Activated CD4-positive, alpha-beta T cell treated with anti-CD3 and anti-CD28 coated beads, Interleukin-2, amount 10 ng/mL, durations not matched to agents 24 days and 14 days (primary cell): Measurements from ENCODE around the gene LIN28B. TPM values are rescaled to one million over a fixed set of nuclear protein-coding genes. Genes with fewer than 3 reads are reported as not detected.
A peak's percentile ranks its signal among the peaks of the same experiment; 100 is the strongest.

Source experiments
- DNase-seq: peaks from one replicate; pipeline ENCODE4 v3.0.0; 2022
- H3K27ac Mint-ChIP-seq: one replicate; pipeline ENCODE4 v1.8.0; 2022; ENCODE audit warnings: mild to moderate bottlenecking, mixed read lengths
- H3K27me3 Mint-ChIP-seq: one replicate; pipeline ENCODE4 v1.8.0; 2022; ENCODE audit warnings: mixed read lengths
- H3K36me3 Mint-ChIP-seq: one replicate; pipeline ENCODE4 v1.8.0; 2022; ENCODE audit warnings: low read depth, mild to moderate bottlenecking, mixed read lengths
- H3K4me1 Mint-ChIP-seq: one replicate; pipeline ENCODE4 v1.8.0; 2021; ENCODE audit warnings: mixed read lengths
- H3K4me3 Mint-ChIP-seq: one replicate; pipeline ENCODE4 v1.8.0; 2022; ENCODE audit warnings: mild to moderate bottlenecking, moderate library complexity, mixed read lengths
- H3K9me3 Mint-ChIP-seq: one replicate; pipeline ENCODE4 v1.8.0; 2021; ENCODE audit warnings: mixed read lengths
- intact Hi-C: fragments of 100-400 bp; cut with micrococcal nuclease; formaldehyde crosslinking; loops from one replicate; pipeline ENCODE4 v1.15.1; 2023
- total RNA-seq: library from RNA; stranded (reverse); gene quantifications from 2 replicates; pipeline ENCODE4 v1.2.3, GENCODE V29; 2022

LIN28B gene, protein sequence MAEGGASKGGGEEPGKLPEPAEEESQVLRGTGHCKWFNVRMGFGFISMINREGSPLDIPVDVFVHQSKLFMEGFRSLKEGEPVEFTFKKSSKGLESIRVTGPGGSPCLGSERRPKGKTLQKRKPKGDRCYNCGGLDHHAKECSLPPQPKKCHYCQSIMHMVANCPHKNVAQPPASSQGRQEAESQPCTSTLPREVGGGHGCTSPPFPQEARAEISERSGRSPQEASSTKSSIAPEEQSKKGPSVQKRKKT
- total RNA-seq = not detected in 2 replicates

DNA sequence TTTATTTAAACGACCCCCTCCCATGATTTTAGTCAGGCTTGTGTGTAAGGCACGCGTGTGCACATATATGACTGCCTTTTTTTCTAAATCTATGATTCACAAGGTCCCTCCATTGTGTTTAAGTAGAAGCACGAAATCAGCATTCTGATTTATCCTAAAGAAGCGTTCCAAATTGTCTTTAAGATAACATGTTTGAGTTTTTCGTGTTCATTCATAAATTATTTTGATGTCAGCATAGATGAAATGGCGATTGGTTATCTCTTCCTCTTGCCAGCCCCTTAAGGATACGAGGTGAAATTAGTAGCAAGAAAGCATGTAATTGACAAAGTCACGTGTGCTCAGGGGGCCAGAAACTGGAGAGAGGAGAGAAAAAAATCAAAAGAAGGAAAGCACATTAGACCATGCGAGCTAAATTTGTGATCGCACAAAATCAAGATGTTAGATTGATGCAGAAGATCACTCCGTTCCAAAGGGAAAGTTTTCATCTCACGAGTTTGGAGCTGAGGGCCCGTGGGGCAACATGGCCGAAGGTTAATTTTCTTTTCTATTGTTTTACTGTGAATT lies at the start of gene LIN28B:
Gene LIN28B (plus strand): TSS at position 377 of the 564 bp plus-strand sequence. CDS start 144 bp downstream, at position 521.
- Mint-ChIP-seq H3K9me3 (peaks cover 18% of the 10 kb centered on the region), H3K4me1 (peaks cover 14% of the 10 kb centered on the region), H3K27me3 (peaks cover 66% of the 10 kb centered on the region), H3K4me3 (peak within 1 kb of the TSS; percentile 68), H3K36me3 (peaks cover 2% of the 10 kb centered on the region), H3K27ac (no peak within 1 kb of the TSS)
- DNase-seq = no peak
- intact Hi-C loops = no loop called here

DNA sequence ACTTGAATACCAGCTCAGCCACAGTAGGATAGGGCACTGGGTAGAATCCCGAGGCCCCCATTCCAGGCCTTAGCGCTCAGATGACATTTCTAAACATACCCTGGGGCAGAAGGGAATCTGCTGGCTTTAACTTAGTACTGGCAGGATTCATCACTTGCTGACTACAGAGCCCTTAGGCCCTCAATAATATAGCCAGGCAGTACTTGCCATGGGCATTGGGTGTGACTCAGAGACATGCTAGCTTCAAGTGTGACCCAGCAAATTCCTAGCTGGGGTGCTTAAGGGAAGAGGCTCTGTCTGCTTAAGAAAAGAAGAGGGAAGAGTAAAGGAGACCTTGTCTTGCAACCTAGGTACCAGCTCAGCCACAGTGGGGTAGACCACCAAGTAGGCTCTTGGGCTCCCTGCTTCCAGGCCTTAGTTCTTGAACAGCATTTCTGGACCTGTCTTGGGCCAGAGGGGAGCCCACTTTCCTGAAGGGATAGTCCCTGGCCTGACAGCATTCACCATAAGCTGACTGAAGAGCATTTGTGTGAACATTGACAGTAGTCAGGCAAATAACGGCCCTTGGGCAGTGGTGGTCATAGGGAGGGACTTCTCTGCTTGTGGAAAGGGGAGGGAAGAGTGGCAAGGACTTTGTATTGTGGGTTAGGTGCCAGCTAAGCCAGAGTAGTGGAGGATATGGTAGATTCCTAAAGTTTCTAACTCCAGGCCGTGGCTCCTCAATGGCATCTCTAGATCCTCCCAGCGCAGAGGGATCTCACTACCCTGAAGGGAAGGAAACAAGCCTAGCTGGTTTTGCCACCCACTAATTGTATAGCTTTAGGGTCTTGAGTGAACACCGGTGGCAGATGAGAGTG lies 48.6 kb upstream of the LIN28B start:
- Mint-ChIP-seq H3K4me3 (no peak overlapping the region), H3K36me3 (no peaks in the 10 kb centered on the region), H3K27ac (no peak overlapping the region), H3K4me1 (no peaks in the 10 kb centered on the region), H3K27me3 (peaks cover 3% of the 10 kb centered on the region), H3K9me3 (no peaks in the 10 kb centered on the region)
- intact Hi-C loops = no loop called here
- DNase-seq = no peak

DNA sequence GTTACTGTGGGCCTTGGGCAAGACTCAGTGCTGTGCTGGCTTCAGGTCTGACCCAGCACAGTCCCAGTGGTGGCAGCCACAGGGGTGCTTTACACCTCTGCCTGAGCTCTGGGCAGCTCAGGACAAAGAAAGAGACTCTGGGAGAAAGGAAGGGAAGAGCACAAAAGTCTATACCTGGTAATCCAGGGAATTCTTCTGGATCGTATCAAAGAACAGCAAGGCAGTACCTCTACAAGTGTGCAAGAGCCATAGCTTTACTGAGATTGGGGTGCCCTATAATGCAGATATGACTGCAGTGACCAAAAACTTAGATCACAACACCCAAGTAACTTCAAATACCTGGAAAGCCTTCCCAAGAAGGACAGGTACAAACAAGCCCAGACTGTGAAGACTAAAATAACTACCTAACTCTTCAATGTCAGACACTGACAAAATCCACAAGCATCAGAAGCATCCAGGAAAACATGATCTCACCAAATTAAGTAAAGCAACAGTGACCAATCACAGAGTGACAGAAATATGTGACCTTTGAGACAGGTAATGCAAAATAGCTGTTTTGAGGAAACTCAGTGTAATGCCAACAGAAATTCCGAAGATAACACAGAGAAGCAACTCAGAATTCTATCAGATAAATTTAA lies 47.9 kb upstream of the LIN28B start:
- no peaks in the 10 kb centered on the region for H3K36me3 Mint-ChIP-seq
- peaks cover 3% of the 10 kb centered on the region for H3K27me3 Mint-ChIP-seq
- H3K4me1 Mint-ChIP-seq = no peaks in the 10 kb centered on the region
- no peak overlapping the region for H3K27ac Mint-ChIP-seq
- H3K9me3 Mint-ChIP-seq = no peaks in the 10 kb centered on the region
- DNase-seq = no peak
- intact Hi-C loops = no loop called here
- H3K4me3 Mint-ChIP-seq = no peak overlapping the region

DNA sequence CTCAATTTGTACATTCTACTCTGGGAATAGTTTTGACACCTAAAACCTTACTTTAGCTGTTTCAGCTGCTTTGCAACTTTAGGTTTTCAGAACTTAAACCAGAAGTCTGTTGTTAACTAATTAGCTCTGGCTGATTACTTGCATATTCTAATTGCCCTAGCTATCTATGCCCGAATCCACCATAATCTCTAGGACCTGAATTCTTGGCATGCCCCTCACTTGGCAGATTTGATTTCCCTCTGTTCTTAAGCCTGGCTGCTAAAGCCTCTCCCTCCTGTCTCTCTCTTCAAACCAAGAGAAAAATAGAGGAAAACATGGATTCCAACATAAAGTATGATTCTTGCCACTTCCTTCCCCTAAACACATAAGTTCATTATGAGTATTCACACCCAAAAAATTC lies 35.0 kb upstream of the LIN28B start:
- H3K4me1 Mint-ChIP-seq = no peaks in the 10 kb centered on the region
- H3K36me3 Mint-ChIP-seq = no peaks in the 10 kb centered on the region
- intact Hi-C loops = no loop called here
- H3K27ac Mint-ChIP-seq = no peak overlapping the region
- no peaks in the 10 kb centered on the region for H3K9me3 Mint-ChIP-seq
- peaks cover 7% of the 10 kb centered on the region for H3K27me3 Mint-ChIP-seq
- H3K4me3 Mint-ChIP-seq = no peak overlapping the region
- no peak for DNase-seq

DNA sequence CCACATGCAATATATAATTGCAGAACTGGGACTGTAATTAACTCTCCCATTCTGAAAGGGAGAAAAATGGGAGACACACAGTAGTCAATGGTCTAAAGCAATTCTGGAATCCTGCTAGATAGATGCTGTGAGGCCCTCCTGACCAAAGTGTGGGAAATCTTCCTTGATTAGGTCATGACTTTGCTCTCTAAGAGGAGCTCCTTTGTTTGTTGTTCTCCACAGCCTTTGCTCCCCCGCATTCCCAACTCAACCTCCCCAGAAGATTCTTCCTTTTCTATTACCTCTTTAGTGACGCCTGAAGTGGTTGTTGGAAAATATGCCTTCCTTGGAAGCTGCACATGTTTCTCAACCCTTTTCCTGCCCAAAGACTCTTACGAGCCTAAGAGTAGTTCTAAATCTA lies 28.8 kb upstream of the LIN28B start:
- H3K27ac Mint-ChIP-seq = no peak overlapping the region

DNA sequence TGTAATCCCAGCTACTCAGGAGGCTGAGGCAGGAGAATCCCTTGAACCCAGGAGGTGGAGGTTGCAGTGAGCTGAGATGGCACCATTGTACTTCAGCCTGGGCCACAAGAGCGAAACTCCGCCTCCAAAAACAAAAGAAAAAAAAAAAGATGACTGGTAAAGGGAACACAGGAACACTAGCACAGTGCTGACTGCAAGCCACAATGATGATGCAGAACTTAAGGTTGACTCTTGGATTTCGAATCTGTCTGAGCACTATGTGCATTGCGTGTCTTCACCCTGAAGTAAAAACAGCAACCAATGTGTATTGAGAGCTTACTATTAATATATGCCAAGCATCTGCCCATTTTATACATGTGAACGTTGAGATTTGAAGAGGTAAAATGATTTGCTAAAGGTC lies 27.6 kb upstream of the LIN28B start:
- H3K4me1 Mint-ChIP-seq = no peaks in the 10 kb centered on the region
- H3K4me3 Mint-ChIP-seq = no peak overlapping the region
- peaks cover 13% of the 10 kb centered on the region for H3K27me3 Mint-ChIP-seq
- H3K27ac Mint-ChIP-seq = no peak overlapping the region
- no peak for DNase-seq
- H3K9me3 Mint-ChIP-seq = no peaks in the 10 kb centered on the region
- no peaks in the 10 kb centered on the region for H3K36me3 Mint-ChIP-seq
- intact Hi-C loops = no loop called here

More for the DNA sequence above, 28.8 kb upstream of the LIN28B start:
- no peak for DNase-seq
- H3K36me3 Mint-ChIP-seq = no peaks in the 10 kb centered on the region
- intact Hi-C loops = no loop called here
- H3K9me3 Mint-ChIP-seq = no peaks in the 10 kb centered on the region
- no peaks in the 10 kb centered on the region for H3K4me1 Mint-ChIP-seq
- H3K4me3 Mint-ChIP-seq = no peak overlapping the region
- H3K27me3 Mint-ChIP-seq = peaks cover 10% of the 10 kb centered on the region

DNA sequence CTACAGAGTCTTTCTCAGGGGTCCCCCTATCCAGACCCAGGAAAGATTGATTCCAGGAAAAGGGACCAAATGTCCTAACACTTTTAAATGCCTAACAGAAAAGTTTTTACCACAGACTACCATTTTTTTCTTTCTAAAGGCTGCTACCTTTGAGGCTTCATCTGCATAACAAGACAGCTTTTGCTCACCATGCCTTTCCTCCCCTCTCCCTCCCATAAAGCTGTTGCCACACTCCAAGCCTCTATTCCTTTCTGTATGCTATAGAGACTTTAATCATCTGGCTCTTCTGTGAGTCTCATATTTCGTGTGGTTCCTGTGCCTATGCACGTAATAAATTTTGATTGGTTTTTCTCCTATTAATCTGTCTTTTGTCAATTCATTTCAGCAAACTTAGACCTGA lies 26.0 kb upstream of the LIN28B start:
- DNase-seq = no peak
- Mint-ChIP-seq H3K4me1 (no peaks in the 10 kb centered on the region), H3K36me3 (no peaks in the 10 kb centered on the region), H3K4me3 (no peak overlapping the region), H3K27me3 (peaks cover 14% of the 10 kb centered on the region), H3K27ac (no peak overlapping the region), H3K9me3 (no peaks in the 10 kb centered on the region)
- intact Hi-C loops = no loop called here

DNA sequence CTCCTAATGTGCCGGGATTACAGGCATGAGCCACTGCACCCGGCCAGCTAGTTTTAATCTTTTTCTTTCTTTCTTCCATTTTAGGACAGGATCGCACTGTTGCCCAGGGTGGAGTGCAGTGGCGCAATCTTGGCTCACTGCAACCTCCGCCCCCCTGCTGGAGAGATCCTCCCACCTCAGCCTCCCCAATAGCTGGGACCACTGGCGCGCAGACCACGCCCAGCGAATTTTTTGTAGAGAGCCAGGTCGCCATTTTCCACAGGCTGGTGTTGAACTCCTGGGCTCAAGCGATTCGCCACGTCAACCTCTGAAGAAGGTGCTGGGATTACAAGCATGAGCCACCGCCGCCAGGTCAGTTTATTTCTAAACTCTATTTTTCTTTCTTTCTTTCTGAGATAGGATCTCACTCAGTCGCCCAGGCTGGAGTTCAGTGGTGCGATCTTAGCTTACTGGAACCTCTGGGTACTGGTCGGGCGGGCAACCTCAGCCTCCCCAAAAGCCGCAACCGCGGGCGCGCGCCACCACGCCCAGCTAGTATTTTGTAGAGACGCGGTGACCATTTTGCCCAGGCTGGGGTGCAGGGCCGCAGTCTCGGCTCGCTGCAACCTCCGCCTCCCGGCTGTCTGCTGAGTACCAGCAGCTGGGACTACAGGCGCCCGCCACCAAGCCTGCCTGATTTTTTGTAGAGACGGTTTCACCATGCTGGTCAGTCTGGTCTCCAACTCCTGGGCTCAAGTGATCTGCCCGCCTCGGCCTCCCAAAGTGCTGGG lies 20.0 kb upstream of the LIN28B start:
- intact Hi-C loops = no loop called here
- Mint-ChIP-seq H3K27me3 (peaks cover 35% of the 10 kb centered on the region), H3K4me3 (no peak overlapping the region)

DNA sequence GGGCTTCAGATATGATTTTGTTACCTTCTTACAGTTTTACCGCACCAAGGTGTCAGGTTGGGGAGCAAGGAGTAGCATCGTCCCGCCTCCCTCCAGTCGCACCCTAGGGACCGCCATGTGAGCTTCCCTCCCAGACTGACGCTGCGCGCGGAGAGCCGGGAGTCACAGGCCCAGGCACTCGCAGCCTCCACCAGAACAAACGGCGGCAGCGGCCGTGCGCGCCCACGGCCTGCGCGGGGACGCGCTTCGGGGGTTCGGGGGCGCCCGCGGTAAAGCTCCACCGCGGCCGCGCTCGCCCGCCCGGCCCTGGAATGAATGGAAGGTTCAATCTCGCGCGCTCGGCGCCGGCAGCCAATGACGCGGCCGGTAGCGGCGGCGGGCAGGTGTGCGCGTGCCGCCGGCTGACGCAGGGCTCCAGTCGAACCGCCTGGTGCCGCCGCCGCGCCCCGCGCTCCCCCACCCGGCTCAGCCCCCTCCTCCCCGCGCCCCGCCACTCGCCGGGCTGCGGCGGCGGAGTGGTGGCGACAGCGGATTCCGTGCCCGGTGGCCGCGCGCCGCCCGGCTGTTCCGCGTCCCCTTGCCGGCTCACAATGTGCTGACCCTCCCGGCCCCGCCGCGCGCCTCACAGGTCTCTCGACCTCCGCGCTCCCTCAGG lies 16.5 kb upstream of the LIN28B start:
- Mint-ChIP-seq H3K27me3 (peaks cover 43% of the 10 kb centered on the region), H3K36me3 (no peaks in the 10 kb centered on the region), H3K4me1 (peaks cover 2% of the 10 kb centered on the region), H3K4me3 (peak overlapping the region; percentile 26), H3K9me3 (peaks cover 4% of the 10 kb centered on the region), H3K27ac (no peak overlapping the region)
- DNase-seq = no peak
- intact Hi-C loops = loop anchor here (2.0 to 5.0 kb wide), 2 partner anchors 18 to 137 kb away; no protein-coding TSS in a partner anchor

More for the DNA sequence above, 20.0 kb upstream of the LIN28B start:
- no peak for DNase-seq
- Mint-ChIP-seq H3K9me3 (no peaks in the 10 kb centered on the region), H3K27ac (no peak overlapping the region), H3K36me3 (no peaks in the 10 kb centered on the region), H3K4me1 (peaks cover 2% of the 10 kb centered on the region)

DNA sequence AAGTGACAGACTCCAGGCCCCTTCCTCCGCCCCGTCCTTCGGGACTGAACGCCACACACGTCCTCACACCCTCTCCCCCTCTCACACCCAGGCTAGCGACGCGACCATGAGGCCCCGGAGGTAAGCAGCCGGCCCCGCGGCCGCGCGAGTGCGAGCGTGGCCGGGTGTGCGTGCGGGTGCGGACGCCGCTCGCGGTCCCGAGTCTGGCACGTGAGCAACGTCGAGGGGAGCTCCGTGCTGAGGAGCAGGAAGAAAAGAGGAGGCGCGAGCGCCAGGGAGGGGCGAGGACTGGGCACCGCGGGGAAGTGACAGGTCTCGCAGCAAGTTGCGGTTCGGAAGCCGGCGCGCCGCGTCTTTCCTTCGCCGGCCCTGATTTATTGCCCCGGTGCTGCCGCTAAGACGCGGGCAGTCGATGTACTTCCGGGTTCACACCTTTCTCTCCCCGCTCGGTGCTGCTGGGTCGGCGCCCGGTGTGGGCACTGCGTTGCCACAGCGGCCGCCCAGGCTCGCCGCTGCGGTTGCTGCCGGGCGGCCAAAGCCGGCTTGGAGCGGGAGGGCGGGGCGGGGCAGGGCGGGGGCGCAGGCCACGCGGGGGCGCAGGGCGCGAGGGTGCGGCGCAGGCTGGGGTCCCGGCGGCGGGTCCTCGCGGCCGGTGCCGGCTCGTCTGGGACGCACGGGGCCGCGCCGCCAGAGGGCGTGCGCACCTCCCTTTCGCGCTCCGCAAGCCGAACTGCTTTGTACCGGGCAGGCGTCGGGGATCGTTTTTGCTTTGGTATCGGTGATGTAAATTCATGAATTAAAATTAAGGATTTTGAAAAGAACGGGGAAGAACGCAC lies 15.8 kb upstream of the LIN28B start:
- H3K4me1 Mint-ChIP-seq = peaks cover 2% of the 10 kb centered on the region
- H3K4me3 Mint-ChIP-seq = peak overlapping the region; percentile 79
- peak; percentile 80 for DNase-seq
- intact Hi-C loops = loop anchor here (2.0 to 5.0 kb wide), 2 partner anchors 18 to 136 kb away; no protein-coding TSS in a partner anchor
- no peak overlapping the region for H3K27ac Mint-ChIP-seq
- H3K27me3 Mint-ChIP-seq = peaks cover 42% of the 10 kb centered on the region
- H3K9me3 Mint-ChIP-seq = peaks cover 4% of the 10 kb centered on the region
- H3K36me3 Mint-ChIP-seq = no peaks in the 10 kb centered on the region

DNA sequence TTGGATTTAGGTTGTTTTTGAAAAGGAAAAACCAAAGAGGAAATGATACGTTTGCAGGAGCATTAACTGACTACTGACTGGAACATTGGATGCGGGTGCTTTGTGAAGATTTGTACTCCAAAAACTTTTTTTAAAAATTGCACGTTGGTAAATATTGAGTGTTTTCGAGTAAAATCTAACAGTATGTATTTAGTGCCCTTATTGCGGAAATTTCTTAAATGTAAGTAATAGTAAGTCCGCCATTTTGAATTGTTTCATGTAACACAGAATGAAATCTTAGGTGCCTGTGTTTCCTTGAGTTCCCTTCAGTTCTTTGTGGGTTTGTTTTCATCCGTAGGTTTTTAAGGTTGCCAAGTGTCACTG lies 15.2 kb upstream of the LIN28B start:
- intact Hi-C loops = loop anchor here (2.0 to 5.0 kb wide), 2 partner anchors 17 to 136 kb away; no protein-coding TSS in a partner anchor
- no peaks in the 10 kb centered on the region for H3K36me3 Mint-ChIP-seq
- H3K4me1 Mint-ChIP-seq = peaks cover 2% of the 10 kb centered on the region
- peaks cover 4% of the 10 kb centered on the region for H3K9me3 Mint-ChIP-seq
- DNase-seq = no peak
- peaks cover 39% of the 10 kb centered on the region for H3K27me3 Mint-ChIP-seq
- H3K4me3 Mint-ChIP-seq = peak overlapping the region; percentile 79
- H3K27ac Mint-ChIP-seq = no peak overlapping the region

DNA sequence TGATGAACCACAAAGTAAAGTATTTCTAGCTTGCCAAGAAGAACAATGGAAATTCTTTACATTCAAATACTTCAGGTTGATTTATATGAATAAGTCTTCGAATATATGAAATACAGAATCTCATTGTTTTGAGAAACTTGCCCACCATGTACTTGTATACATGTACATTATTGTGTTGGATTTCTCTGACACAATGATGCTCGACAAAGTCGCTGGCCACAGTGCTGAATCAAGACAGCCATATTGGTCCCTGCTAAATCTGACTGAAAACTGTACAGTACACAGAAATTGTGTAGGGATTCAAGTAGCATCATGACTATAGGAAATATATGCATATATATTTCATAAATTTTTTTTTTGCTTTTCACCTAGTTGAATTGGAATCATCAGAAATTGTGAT lies 13.1 kb upstream of the LIN28B start:
- Mint-ChIP-seq H3K9me3 (peaks cover 4% of the 10 kb centered on the region), H3K4me3 (no peak overlapping the region), H3K4me1 (peaks cover 2% of the 10 kb centered on the region), H3K27ac (no peak overlapping the region), H3K27me3 (peaks cover 34% of the 10 kb centered on the region), H3K36me3 (no peaks in the 10 kb centered on the region)
- intact Hi-C loops = loop anchor here (5.0 kb wide), 1 partner anchor 134 kb away; no protein-coding TSS in a partner anchor
- DNase-seq = no peak
